ENCODE results near the gene ZNF764. TPM values are rescaled to one million over a fixed set of nuclear protein-coding genes. Genes with fewer than 3 reads are reported as not detected.

ZNF764 gene
- total and polyA plus RNA-seq, 9 of the 15 experiments (the other 6 are each of a cell fraction or from before 2014, with no cell fraction given), result 0.69 to 10.1 (median 4.1) TPM

DNA sequence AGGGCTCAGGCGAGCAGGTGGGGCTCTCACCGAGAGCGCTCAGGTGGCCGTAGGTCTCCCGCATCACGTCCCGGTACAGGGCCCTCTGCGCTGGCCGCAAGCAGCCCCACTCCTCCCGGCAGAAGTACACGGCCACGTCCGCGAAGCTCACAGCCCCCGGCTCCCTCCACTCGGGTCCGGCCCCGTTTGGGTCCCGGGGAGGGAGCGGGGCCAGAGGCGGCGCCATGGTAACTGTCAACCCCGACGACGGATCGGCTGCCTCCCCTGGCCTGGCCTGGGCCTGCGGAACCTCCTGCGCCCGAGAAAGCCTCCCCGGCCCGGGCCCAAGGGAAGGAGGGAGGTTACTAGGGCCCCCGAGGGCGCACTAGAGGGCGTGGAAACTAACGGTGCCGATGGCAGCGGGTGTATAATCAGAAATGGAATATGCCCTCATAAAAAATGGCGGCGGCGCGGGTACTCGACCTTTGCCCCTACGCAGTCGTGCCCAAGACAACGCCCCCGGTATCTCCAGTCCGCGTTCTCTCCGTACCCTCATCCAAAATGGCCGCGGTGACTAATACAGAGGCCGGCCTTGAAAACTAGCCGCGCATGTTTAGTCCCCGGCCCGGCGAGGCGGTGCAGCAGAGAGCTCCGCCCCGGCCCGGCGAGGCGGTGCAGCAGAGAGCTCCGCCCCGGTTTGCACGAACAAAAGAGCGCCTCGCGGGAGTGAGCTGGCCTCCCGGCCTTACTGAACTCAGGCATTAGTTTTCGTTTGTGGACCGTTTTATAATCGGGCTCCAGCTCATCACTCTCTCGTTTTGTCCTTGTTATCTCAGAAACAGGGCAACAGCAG is at the start of gene ZNF764 (continued):
- TF ChIP-seq ZNF274 (IDR thresholded peaks at IDR 0.05; ENCODE audit: borderline replicate concordance, low read depth, low read length), result no peak
- no peak for TF ChIP-seq ZNF780A (CRISPR knock-in tag; IDR thresholded peaks at IDR 0.05)
- no peak for TF ChIP-seq XRCC5 (IDR thresholded peaks at IDR 0.05; ENCODE audit: low read depth, low read length)
- TF ChIP-seq L3MBTL2 (IDR thresholded peaks at IDR 0.05), result peak; percentile 72
- TF ChIP-seq ZNF384 (IDR thresholded peaks at IDR 0.05; ENCODE audit: low read depth, low read length), result no peak
- TF ChIP-seq ZNF175 (CRISPR knock-in tag; IDR thresholded peaks at IDR 0.05; ENCODE audit: low read depth), result no peak; the same call in 1 of the 2 replicates
- TF ChIP-seq ZNF699 (CRISPR knock-in tag; IDR thresholded peaks at IDR 0.05; ENCODE audit: insufficient replicate concordance), result no peak
- TF ChIP-seq, protein P1, sequence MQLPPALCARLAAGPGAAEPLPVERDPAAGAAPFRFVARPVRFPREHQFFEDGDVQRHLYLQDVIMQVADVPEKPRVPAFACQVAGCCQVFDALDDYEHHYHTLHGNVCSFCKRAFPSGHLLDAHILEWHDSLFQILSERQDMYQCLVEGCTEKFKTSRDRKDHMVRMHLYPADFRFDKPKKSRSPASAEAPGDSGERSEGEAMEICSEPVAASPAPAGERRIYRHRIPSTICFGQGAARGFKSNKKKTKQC (CRISPR knock-in tag; IDR thresholded peaks at IDR 0.05), result no peak
- no peak for TF ChIP-seq ZBTB8A (IDR thresholded peaks at IDR 0.05; ENCODE audit: partially characterized antibody)
- TF ChIP-seq, protein P2, sequence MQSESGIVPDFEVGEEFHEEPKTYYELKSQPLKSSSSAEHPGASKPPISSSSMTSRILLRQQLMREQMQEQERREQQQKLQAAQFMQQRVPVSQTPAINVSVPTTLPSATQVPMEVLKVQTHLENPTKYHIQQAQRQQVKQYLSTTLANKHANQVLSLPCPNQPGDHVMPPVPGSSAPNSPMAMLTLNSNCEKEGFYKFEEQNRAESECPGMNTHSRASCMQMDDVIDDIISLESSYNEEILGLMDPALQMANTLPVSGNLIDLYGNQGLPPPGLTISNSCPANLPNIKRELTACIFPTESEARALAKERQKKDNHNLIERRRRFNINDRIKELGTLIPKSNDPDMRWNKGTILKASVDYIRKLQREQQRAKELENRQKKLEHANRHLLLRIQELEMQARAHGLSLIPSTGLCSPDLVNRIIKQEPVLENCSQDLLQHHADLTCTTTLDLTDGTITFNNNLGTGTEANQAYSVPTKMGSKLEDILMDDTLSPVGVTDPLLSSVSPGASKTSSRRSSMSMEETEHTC (IDR thresholded peaks at IDR 0.05), result no peak
- no peak for TF ChIP-seq PURB (CRISPR knock-in tag; IDR thresholded peaks at IDR 0.05; ENCODE audit: low read depth)
- no peak for TF ChIP-seq POLR3A (IDR thresholded peaks at IDR 0.05; ENCODE audit: borderline replicate concordance, extremely low read depth, insufficient read depth, insufficient read length)
- TF ChIP-seq ZFP1 (CRISPR knock-in tag; IDR thresholded peaks at IDR 0.05), result no peak
- no peak for TF ChIP-seq GATAD2A (IDR thresholded peaks at IDR 0.05)
- TF ChIP-seq RFX1 (IDR thresholded peaks at IDR 0.05), result peak; percentile 80
- TF ChIP-seq ZSCAN32 (CRISPR knock-in tag; IDR thresholded peaks at IDR 0.05), result no peak
- no peak for TF ChIP-seq ZNF143 (CRISPR knock-in tag; IDR thresholded peaks at IDR 0.05)
- TF ChIP-seq, protein P3, sequence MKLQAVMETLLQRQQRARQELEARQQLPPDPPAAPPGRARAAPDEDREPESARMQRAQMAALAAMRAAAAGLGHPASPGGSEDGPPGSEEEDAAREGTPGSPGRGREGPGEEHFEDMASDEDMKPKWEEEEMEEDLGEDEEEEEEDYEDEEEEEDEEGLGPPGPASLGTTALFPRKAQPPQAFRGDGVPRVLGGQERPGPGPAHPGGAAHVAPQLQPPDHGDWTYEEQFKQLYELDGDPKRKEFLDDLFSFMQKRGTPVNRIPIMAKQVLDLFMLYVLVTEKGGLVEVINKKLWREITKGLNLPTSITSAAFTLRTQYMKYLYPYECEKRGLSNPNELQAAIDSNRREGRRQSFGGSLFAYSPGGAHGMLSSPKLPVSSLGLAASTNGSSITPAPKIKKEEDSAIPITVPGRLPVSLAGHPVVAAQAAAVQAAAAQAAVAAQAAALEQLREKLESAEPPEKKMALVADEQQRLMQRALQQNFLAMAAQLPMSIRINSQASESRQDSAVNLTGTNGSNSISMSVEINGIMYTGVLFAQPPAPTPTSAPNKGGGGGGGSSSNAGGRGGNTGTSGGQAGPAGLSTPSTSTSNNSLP (IDR thresholded peaks at IDR 0.05; ENCODE audit: borderline replicate concordance, low read depth, low read length), result no peak
- 0 out of 2 replicates have a peak, but pooled peaks have one; percentile 10 for TF ChIP-seq ETV1 (tag; conservative IDR thresholded peaks at IDR 0.05; ENCODE audit: low read depth)
- TF ChIP-seq, protein P4, sequence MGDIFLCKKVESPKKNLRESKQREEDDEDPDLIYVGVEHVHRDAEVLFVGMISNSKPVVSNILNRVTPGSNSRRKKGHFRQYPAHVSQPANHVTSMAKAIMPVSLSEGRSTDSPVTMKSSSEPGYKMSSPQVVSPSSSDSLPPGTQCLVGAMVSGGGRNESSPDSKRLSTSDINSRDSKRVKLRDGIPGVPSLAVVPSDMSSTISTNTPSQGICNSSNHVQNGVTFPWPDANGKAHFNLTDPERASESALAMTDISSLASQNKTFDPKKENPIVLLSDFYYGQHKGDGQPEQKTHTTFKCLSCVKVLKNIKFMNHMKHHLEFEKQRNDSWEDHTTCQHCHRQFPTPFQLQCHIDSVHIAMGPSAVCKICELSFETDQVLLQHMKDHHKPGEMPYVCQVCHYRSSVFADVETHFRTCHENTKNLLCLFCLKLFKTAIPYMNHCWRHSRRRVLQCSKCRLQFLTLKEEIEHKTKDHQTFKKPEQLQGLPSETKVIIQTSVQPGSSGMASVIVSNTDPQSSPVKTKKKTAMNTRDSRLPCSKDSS (IDR thresholded peaks at IDR 0.05; ENCODE audit: low read depth, partially characterized antibody), result no peak
- TF ChIP-seq FUS (optimal IDR thresholded peaks at IDR 0.05; ENCODE audit: low read depth, low read length), result no peak
- no peak for TF ChIP-seq FOXK1 (CRISPR knock-in tag; IDR thresholded peaks at IDR 0.05; ENCODE audit: borderline replicate concordance)
- TF ChIP-seq NFXL1 (CRISPR knock-in tag; IDR thresholded peaks at IDR 0.05), result no peak

Measured in K562 (cell line).